ENCODE results near the gene TGFBI.

The TGFBI gene

DNA sequence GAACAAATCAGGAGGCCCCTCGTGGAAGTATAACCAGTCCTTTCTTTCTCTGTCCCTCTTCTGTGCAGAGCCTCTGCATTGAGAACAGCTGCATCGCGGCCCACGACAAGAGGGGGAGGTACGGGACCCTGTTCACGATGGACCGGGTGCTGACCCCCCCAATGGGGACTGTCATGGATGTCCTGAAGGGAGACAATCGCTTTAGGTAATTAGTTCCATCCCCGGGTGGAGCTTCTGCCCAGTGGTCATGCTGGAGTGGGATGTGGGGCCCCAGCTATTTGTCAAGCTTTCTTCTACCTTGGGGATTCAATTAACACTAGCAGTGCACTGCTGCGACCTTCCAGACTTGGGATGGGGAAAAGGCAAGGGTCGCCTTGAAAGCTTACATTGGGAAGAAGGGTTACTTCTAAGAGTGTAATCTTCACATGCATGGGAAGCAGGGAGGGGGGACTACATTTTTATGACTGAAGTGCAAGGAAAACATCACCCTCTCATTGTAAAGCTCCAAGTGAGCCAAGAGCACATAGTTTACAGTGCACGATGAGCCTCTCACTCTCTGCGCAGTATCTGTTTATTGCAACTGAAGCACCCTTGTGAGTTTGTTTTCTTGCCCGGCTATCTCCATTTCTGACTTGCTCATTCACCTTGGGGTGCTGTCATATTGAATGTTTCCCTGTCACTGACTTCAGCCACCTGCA is 27.0 kb downstream of the TGFBI start:
- no peak for DNase-seq (ENCODE audit: extremely low read depth, low read depth)
- TF ChIP-seq, protein P1, sequence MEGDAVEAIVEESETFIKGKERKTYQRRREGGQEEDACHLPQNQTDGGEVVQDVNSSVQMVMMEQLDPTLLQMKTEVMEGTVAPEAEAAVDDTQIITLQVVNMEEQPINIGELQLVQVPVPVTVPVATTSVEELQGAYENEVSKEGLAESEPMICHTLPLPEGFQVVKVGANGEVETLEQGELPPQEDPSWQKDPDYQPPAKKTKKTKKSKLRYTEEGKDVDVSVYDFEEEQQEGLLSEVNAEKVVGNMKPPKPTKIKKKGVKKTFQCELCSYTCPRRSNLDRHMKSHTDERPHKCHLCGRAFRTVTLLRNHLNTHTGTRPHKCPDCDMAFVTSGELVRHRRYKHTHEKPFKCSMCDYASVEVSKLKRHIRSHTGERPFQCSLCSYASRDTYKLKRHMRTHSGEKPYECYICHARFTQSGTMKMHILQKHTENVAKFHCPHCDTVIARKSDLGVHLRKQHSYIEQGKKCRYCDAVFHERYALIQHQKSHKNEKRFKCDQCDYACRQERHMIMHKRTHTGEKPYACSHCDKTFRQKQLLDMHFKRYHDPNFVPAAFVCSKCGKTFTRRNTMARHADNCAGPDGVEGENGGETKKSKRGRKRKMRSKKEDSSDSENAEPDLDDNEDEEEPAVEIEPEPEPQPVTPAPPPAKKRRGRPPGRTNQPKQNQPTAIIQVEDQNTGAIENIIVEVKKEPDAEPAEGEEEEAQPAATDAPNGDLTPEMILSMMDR (IDR thresholded peaks at IDR 0.05; ENCODE audit: low read depth, low read length), result no peak

DNA sequence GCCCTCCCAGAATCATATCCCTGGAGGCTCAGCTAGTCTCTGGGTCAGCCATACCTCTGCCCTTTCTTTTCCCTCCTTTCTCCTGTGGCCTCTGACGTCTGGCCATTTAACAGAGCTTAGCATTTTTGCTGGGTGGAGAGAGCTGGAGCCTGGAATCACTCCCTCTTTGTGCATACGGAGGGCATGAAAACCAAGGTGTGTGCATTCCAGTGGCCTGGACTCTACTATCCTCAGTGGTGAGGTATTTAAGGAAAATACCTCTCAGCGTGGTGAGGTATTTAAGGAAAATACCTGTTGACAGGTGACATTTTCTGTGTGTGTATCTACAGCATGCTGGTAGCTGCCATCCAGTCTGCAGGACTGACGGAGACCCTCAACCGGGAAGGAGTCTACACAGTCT is 27.5 kb downstream of the TGFBI start:
- no peak for DNase-seq (ENCODE audit: extremely low read depth, low read depth)
- TF ChIP-seq, protein P1 (IDR thresholded peaks at IDR 0.05; ENCODE audit: low read depth, low read length), result no peak

DNA sequence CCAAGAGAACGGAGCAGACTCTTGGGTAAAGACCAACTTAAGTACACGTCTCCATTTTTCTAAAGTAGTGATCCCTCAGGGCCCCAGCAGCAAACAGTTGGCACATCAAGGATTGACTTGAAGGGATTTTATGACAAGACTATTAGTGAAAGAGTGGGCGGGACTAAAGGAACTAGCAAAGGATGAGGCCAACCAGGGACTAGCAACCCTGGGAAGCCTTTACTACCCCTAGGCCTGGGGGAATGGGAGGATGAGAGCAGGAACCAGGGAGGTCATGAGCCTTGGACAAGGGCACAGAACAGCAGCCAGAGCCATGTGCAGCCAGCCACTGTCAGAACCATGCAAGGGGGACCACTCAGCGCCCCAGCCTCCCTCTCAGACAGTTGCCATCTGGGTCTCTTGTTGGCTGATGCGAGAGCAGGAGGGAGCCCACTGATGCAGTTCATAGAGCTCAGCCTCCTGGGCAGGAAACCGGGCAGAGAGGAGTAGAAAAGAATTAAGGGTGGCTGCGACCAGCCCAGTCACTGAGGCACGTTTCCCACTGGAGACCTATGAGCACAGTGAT is 28.1 kb downstream of the TGFBI start:
- no peak for DNase-seq (ENCODE audit: extremely low read depth, low read depth)
- TF ChIP-seq, protein P1 (IDR thresholded peaks at IDR 0.05; ENCODE audit: low read depth, low read length), result no peak

DNA sequence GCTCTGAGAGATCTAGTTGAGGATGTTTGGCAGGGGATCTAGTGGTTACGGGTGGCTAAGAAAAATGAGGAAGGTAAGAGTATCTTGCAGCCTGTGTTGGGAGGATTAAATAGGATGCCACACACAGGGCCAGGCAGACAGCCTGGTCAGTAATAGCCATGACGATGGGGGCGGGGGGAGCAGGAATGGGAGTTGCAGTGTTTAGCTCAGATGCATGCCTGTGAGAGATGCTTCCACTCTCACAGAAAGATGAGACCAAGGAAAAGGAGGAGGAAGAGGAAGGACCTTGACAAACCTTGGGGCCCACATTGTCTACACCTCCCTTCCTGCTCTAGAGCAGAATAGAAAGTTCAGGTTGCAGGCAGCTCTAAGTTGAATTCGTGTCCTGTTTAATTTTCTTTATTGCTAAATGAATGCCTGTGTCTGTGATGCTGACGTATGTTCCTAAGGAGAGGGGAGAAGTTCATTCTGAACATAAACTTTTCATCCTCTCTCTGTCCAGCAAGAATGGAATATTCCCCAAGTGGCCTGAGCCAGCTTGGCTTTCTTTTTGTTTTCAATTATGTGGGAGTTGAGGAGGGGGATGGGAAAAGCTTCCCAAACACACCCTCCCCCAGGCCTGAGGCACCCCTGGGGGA is 28.7 kb downstream of the TGFBI start:
- no peak for DNase-seq (ENCODE audit: extremely low read depth, low read depth)
- TF ChIP-seq, protein P1 (IDR thresholded peaks at IDR 0.05; ENCODE audit: low read depth, low read length), result no peak

DNA sequence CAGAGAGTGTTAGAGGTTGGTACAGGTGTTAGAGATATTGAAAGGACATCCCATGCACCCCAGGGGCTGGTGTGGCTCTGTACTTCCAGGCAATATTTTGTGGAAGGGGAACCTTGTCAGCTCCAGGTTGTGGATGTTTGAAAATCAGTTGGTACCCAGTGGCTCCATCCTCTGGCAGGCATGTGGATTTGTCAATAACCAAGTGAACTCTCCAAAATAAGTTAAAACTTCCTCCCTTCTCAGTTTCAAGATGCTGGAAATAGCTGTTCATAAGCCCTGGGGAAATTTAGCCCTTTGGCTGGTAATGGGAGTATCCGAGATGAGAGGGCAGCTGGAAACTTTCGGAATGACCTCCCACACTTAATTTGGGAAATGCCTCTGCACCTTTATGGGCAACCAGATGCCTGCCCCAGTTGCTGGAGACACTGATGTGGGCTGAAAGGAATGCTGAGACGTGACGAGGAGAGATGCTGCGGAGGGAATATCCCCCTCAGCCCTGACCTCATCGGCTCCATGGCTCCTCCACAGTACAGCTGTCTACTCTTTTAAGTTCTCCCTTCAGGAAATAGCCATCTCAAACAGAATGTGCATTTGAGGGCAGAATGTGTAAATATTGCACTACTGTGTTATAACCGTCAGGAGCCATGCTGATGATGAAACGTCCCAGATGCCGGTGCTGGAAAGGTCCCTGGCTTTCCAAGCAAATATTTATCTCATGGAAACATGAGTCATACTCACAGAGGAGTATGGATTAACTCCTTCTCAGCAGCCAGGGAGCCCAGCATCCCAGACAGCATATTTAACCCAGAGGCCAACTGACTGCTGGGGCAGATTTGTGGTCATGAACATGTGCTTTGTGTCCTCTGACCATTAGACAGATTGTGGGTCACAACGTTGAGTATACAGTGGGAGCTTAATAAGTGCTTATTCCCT is 29.5 kb downstream of the TGFBI start:
- TF ChIP-seq, protein P1 (IDR thresholded peaks at IDR 0.05; ENCODE audit: low read depth, low read length), result peak; percentile 51
- peak; percentile 89 for DNase-seq (ENCODE audit: extremely low read depth, low read depth)

DNA sequence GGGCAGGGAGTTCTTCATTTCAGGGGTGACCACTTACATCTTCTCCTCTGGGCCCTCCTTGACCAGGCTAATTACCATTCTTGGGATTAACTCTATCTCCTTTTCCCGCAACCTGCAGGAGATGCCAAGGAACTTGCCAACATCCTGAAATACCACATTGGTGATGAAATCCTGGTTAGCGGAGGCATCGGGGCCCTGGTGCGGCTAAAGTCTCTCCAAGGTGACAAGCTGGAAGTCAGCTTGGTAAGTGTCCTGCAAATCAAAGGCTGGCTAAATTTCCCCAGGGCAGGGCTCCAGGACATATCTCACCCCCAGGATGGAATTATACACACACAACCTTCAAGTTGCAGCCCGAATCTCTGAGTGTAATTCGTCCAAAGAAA is 30.2 kb downstream of the TGFBI start:
- TF ChIP-seq, protein P1 (IDR thresholded peaks at IDR 0.05; ENCODE audit: low read depth, low read length), result no peak
- DNase-seq (ENCODE audit: extremely low read depth, low read depth), result no peak
